NCI-H1694 treated with DMSO at 0.1 percent for 48 hours (cell line): ENCODE results near the gene WDFY1.
A peak's percentile ranks its signal among the peaks of the same experiment; 100 is the strongest.
"Not testable (repeated sequence)": the region's sequence is repeated elsewhere in the genome, so short reads cannot be mapped to it uniquely, and the experiment has no call there.

Experiments
- DNase-seq: peaks from one replicate; lab custom pipeline; 2025; lab: John Stamatoyannopoulos, UW

Gene WDFY1

DNA sequence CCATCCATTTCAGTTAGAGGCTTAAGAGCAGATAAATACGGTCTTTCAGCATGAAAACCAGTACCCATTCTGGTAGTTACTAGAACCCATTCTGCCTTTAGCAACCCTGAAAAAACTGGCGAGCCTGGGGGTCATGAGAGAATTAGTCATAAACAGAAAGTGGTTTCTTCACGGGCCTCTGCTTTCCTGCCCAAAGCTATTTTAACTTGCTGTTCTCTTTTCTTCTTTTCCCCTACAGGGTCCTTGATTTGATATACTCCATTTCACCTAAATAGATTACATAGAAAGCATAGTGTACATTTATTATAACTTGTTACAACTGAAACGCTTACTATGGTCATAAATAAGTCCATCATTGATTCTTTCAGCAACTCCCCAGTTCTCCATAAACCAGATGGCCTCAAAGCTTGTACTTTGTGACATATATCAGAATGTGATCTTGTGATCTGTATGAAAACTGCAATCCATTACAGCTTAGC lies 48.3 kb downstream of the WDFY1 start:
- no peak for DNase-seq

DNA sequence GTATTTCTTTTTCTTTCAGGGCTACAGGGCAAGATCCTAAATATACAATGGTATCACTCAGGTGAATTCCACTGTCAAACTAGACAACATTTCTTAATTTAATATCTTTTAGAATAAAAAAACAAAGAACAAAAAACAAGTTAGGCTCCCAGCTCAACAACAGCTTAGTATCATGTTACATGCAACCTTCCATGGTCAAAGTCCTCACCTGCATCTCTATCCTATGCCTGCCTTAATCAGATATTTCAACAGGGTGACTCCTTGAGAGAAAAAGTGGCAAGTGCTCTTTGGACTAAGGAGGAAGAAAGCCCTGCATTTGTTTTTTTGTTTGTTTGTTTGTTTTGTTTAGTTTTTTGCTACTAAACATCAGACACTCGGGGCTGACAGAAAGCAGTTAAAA lies 50.2 kb downstream of the WDFY1 start:
- no peak for DNase-seq

DNA sequence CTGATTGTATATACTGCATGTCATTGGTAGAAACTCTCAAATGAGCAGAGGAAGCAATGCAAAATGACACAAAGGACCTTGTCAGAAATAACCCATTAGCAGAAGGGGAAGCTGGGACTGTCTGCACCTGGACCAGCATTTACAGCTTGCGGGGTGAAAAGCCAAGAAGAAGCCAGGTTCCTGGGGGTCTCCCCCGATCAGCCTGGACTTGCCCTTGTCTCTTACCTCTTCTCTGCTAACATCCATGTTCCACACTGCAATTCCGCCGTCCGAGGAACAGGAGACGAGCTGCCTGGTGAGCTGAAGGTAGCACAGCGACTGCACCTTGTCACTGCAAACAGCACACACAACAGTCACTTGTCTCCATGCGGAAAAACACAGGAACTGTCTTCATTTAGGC lies 51.1 kb downstream of the WDFY1 start:
- no peak for DNase-seq

DNA sequence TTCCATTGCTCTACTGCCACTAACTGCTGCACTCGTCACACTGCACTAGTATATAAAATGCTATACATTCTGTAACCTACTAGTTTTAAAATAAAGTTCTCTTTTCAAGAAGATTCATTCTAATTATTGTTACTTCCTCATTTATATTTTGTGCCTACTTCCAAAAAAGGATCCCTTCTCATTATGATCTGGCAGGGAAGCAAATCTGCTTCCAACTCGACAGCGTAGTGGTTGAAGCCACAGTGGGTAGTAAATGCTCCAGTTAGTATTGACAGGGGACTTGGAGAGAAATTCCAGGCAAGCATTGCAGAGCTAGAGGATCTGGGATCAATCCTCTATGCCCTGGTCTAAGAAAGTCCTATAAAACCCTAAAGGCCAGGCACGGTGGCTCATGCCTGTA lies 54.4 kb downstream of the WDFY1 start:
- no peak for DNase-seq

DNA sequence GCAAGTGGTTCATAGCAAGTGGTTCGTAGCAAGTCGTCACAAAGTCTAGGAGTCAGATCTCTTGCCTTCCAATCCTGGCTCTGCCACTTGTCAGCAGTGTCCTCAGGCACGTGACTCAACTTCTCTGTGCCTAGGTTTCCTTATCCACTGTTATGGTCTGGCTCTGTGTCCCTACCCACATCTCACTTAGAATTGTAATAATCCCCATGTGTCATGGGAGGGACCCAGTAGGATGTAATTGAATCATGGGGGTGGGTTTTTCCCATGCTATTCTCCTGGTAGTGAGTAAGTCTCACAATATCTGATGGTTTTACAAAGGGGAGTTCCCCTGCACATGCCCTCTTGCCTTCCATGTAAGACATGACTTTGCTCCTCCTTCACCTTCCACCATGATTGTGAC lies 55.9 kb downstream of the WDFY1 start:
- DNase-seq = no peak

DNA sequence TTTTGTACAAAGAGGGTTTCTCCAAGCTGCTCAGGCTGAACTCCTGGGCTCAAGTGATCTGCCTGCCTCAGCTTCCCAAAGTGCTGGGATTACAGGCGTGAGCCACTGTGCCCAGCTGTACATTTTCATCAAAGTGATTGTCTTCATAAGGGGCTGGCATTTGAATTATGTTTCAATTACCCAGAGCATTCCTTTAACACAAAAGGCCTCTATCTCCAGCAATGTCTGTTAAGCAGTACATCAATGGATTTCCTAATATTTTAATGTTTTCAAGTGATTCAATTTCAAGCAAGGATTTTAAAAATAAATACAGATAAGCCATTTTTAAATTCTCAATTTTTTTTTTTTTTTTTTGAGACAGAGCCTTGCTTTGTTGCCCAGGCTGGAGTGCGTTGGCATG lies 56.9 kb downstream of the WDFY1 start:
- no peak for DNase-seq

DNA sequence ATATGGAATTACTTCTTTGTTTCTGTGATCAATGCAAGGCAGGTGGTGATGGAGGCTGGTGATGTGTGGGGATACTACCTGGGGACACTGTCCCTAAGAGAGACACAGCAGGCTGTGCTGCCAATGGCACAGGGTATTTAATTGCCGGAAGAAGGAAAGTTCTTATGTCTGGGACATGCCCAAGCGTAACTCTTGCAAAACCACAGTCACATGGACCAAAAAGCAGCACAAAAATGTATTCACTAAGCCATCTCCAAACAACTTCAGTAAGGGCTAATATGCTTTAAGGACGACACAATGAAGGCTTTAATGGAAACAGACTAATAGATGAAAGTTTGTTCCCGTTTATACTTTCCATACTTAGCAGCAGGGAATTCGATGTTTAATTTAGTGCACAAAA lies 58.0 kb downstream of the WDFY1 start:
- no peak for DNase-seq

DNA sequence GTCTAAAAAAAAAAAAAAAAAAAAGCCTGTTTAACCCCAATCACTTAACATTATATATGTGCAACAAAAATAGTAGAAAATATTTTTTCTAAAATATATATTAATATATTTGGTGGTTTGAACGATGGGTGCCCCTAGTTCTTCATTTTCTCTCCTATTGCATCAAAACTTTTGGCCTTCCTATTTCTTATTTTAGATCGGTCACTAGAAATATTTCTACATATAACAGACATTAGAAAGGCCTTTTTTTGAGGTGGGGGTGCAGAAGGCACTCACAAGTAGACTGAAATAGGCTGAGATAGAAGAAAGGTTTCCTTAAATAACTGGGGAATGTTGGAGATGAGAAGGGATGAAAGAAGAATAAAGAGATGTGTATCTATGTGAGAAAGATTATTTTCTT lies 58.4 kb downstream of the WDFY1 start:
- DNase-seq = no peak

DNA sequence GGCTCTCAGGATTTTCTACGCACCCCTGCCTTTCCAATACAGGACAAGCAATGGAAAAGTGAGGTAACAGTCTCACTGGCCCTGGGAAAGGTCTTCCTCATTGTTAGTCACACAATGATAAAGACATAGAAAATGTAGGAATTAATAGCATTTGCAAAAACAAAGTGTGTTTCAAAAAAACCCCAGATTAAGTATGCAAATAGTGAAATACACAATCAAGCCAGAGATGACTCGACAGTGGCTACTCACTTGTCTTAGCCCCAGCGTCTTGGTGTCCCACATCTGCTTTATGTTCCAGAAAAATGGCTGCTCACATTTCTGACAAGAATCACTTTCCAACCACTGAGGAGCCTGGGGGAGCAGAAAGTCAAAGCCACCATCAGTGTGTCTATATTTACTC lies 60.7 kb downstream of the WDFY1 start:
- no peak for DNase-seq

DNA sequence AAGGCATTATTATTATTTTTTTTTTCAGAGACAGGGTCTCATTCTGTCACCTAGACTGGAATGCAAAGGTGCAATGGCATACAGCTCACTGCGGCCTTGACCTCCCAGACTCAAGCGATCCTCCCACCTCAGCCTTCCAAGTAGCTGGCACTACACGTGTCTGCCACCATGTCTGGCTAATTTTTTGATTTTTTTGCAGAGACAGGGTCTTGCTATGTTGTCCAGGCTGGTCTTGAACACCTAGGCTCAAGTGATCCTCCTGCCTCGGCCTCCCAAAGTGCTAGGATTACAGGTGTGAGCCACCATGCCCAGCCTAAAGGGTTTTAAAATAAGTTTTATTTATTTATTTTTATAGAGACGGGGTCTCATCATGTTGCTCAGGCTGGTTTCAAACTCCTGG lies 62.4 kb downstream of the WDFY1 start:
- DNase-seq = no peak

DNA sequence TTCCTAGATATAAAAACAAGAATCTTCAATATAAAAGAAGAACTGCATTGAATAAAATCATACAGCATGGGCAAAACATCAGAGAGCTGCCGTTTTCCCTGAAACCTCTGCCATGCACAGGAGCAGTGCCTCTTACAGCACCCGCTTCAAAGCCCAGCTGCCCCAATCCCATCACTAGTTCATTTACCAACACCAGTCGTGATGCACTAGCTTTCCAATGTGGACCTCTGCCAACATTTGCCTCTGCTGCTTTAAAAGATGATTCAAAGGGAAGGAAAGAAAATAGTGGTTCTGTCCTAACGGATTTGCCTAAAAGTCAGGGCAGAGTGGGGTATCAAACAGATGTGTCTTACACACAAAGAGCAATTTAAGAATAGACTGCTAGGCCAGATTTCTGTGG lies 64.3 kb downstream of the WDFY1 start:
- DNase-seq = peak; percentile 28

DNA sequence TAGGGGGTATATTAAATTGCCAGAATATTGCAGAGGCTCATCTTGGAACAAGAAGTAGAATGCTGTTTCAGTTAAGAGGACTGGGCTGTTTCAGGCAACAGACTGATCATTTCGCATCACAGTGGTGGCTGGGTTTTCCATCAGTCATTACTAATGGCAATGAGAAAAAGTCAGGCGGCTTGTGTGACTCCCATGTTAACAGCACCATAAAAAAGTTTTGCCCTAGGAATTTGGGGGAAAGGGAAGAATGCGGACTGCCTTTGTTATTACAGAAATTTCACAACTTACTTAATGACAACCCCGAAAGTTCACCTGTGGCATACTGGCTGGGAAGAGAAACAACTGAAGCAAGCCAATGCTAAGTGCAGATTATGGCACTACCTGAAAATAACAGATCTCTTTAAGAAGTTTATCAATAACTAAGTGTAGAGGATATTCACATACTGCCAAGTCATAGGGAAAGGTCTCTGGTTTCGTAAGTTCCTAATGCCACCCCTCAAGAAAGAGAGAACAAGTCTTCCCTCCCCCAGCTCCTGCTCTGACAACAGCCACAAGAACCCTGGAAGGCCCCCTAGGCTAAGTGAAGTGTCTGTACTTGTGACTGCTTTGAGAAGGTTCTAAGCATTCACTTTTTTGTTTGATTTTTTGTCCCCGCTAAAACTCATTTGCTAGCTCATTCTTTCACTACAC lies 67.3 kb downstream of the WDFY1 start:
- DNase-seq = no peak

DNA sequence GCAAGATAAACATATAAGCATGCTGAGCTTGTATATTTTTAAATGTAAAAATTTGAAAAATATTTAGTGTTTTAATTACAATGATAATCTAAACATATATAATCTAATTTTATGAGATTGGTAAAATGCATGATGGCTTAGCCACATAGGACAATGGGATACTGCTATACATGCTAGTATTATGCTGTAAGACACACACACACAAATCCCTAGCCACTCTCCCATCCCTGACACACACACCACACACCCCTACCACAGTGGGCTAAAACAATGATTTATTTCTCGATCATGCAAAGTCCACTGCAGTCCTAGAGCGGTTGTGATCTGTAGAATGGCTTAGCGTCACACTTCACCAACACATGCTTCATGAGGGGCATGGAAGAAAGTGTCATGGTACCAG lies 71.5 kb downstream of the WDFY1 start:
- DNase-seq = no peak

DNA sequence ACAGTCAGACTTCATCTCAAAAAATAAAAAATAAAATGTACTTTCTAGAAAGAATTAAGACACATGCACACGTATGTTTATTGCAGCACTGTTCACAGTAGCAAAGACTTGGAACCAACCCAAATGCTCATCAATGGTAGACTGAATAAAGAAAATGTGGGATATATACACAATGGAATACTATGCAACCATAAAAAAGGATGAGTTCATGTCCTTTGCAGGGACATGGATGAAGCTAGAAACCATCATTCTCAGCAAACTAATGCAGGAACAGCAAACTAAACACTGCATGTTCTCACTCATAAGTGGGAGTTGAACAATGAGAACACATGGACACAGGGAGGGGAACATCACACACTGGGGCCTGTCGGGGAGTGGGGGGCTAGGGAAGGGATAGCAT lies 72.4 kb downstream of the WDFY1 start:
- DNase-seq = not testable (repeated sequence)

DNA sequence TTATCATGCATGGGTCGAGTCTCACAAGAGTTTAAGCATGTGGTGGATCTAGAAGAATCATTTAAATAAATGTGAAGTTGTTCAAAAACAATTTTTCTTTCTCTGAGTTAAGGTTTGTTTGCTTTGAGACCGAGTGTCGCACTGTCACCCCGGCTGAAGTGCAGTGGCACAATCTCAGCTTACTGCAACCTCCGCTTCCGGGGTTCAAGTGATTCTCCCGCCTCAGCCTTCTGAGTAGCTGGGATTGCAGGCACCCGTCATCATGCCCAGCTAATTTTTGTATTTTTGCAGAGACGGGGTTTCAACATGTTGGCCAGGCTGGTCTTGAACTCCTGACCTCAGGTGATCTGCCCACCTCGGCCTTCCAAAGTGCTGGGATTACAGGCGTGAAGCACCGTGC lies 73.5 kb downstream of the WDFY1 start:
- not testable (repeated sequence) for DNase-seq

DNA sequence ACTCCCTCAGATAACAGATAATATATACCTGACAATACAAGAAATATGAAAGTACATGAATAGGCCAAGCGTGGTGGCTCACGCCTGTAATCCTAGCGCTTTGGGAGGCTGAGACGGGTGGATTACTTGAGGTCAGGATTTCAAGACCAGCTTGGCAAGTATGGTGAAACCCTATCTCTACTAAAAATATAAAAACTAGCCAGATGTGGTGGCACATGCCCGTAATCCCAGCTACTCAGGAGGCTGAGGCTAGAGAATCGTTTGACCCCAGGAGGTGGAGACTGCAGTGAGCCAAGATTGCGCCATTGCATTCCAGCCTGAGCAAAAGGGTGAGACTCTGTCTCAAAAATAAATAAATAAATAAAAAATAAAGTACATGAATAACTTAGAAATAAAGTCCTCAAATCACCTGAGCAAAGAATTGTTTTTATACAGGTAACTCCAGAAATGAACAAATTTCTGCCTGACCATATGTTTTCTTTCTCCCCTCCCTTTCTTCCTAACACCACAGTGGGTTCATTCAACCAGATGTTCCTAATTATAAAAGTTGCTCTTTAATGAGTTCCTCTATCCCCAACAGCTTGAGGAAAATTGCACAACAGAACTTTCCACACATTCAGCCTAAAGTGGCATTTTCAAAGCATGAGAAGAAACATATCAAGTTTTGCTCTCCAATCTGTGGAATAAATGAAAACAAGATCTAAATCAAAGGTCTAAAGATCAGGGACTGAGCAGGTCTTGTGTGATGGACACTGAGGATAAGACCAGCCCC lies 74.1 kb downstream of the WDFY1 start:
- DNase-seq = peak; percentile 8

DNA sequence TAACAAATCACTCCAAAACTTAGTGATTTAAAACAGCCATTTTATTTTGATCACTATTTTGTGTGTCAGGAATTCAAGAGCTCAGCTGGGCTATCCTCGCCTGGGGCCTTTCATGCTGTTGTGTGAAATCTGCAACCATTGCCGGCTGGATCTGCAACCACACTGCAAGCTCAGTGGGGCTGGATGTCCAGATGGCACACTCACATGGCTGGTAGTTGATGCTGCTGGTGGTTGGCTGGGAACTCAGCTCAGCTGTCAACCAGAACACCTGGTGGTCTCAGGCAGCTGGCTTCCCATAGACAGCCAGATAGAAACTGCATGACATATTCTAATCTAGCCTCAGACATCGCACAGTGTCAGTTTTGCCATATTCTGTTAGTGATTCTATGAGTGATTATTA lies 77.1 kb downstream of the WDFY1 start:
- peak; percentile 97 for DNase-seq

DNA sequence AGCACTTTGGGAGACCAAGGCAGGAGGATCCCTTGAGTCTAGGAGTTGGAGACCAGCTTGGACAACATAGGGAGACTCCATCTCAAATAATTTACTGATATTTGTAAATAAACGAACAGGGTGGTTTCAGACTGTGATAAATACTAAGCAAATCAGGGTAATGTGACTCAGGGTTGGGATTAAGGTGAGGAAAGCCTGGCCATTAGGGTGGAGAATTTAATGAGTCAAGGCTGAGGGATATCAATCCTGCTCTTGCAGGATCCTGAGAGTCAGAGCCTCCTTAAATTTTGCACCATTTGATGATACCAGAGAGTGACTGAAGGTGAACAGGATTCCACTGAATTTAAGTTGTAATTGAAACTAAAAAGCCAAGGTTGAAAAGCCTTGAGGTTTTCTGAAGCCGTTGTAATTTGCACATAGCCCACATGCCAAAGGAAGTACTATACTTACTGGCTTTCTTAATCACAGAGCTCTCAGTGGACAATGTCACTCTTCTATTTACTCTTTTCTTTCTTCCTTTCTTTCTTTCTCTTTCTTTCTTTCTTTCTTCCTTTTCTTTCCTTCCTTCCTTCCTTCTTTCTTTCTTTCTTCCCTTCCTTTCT lies 79.1 kb downstream of the WDFY1 start:
- DNase-seq = no peak

DNA sequence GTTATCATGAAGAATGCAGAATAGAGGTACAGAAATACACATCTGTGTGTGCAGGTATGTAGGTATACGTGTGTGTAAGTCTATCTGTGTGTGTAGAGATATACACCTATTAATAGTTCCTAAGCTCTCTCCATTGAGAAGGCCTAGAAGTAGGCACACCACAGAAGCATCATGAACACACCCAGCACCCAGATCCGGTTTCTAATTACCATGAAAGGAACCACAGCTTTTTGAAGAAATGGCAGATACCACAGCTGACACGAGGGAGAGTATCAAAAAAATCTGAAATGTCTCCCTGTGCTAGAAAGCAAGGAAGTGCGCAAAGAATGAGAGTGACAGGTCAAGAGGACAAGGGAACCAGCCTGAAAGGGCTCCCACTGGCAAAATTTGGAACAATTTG lies 80.0 kb downstream of the WDFY1 start:
- no peak for DNase-seq

DNA sequence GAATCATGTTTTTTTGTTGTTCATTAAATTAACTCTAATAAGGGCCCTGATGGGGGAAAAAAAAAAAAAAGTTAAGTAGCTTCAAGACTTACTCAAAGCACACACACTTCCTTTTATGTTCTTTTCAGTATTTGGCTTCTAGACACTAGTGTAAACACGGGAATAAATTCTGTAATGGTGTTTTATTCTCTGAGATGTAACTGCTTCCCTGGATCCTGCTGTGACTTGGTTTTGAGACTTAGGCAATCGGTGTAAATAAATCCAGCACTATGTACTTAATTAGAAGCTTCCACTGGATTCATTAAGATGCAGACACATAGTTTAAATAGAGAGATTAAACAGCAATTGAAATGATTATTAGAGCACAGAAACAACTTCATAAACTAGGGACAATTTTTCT lies 81.6 kb downstream of the WDFY1 start:
- DNase-seq = no peak

DNA sequence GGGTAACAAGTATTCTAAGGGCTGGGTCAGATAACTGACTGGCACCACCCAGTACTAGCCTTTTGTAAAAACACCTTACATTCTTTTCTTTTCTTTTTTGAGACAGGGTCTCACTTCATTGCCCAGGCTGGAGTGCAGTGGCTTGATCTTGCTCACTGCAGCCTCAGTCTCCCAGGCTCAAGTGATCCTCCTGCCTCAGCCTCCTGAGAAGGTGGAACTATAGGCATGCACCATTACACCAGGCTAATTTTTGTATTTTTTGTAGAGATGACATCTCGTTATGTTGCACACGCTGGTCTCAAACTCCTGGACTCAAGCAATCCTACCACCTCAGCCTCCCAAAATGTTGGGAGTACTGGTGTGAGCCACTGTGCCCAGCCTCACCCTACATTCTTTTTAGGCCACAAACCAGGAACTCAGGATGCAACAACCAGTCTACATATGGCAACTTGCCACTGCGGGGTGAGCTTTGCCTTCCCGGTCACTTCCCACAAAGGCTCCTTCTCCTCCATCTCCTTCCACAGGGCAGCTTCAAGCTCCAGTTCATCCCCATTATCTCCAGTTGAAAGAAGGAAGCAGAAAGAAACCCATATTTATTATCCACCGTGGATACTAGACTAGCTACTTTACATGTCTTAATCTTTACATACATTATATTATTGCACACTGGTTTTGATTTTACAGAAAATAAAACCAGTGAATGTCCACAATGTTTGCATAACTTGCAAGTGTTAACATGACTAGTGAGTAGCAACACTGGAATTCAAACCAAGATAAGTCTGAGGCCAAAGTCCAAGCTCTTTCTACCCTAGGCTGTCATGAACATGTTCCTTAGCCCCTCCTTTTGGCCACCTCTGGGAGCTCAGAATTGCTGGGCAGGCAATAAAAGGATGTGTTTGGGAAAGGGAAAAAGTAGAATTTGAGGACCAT lies 84.1 kb downstream of the WDFY1 start:
- no peak for DNase-seq

DNA sequence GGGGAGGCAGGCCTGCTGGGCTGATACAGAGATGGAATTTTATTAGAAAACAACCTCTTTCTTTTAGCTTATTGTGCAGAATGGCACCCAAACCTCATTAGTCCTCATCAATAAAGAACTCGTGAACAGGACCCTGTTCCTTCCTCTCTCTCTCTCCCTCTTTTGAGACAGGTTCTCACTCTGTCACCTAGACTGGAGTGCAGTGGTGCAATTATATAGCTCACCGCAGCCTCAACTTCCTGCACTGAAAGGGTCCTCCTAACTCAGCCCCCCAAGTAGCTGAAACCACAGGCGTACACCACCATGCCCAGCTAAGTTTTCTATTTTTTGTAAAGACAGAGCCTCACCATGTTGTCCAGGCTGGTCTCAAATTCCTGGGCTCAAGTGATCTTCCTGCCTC lies 86.1 kb downstream of the WDFY1 start:
- DNase-seq = no peak
